Smooth muscle cell (in vitro differentiated cells): ENCODE data around the gene ZMYM3. TPM values are rescaled to one million over a fixed set of nuclear protein-coding genes. Genes with fewer than 3 reads are reported as not detected.
A peak's percentile ranks its signal among the peaks of the same experiment; 100 is the strongest.

ENCODE experiments used
- DNase-seq: peaks from one replicate; lab custom pipeline; 2025; ENCODE audit not compliant: unreplicated experiment; lab: John Stamatoyannopoulos, UW
- H2AFZ ChIP-seq: fragments of 200-600 bp; sonication (generic); 2 replicates; pipeline ENCODE4 v1.6.0; 2016; ENCODE audit warnings: antibody characterized with exemption, low read depth, mild to moderate bottlenecking
- H3F3A ChIP-seq: fragments of 200-600 bp; sonication (generic); 2 replicates; pipeline ENCODE4 v1.6.0; 2017; ENCODE audit warnings: antibody characterized with exemption, low read depth
- H3K27ac ChIP-seq: fragments of 200-600 bp; sonication (generic); 2 replicates; pipeline ENCODE4 v1.5.1; 2016; ENCODE audit warnings: low read depth, mild to moderate bottlenecking
- H3K27me3 ChIP-seq: fragments of 200-600 bp; sonication (generic); 2 replicates; pipeline ENCODE4 v1.6.1; 2016; ENCODE audit warnings: low read depth, mild to moderate bottlenecking
- H3K36me3 ChIP-seq: fragments of 200-600 bp; sonication (generic); 2 replicates; pipeline ENCODE4 v1.5.1; 2016; ENCODE audit warnings: low read depth
- H3K4me1 ChIP-seq: fragments of 200-600 bp; sonication (generic); 2 replicates; pipeline ENCODE4 v1.5.1; 2016; ENCODE audit warnings: low read depth
- H3K4me2 ChIP-seq: fragments of 200-600 bp; sonication (generic); 2 replicates; pipeline ENCODE4 v1.6.0; 2016; ENCODE audit warnings: mild to moderate bottlenecking
- H3K4me3 ChIP-seq: fragments of 200-600 bp; sonication (generic); 2 replicates; pipeline ENCODE4 v1.5.1; 2016; ENCODE audit warnings: mild to moderate bottlenecking
- H3K79me2 ChIP-seq: fragments of 200-600 bp; sonication (generic); 2 replicates; pipeline ENCODE4 v1.6.0; 2016; ENCODE audit warnings: low read depth, mild to moderate bottlenecking
- H3K9ac ChIP-seq: fragments of 200-600 bp; sonication (generic); 2 replicates; pipeline ENCODE4 v1.6.0; 2016; ENCODE audit warnings: low read depth
- H3K9me3 ChIP-seq: fragments of 200-600 bp; sonication (generic); replicated peaks from 2 replicates; pipeline ENCODE4 v1.5.1; 2016; ENCODE audit warnings: low read depth
- H4K20me1 ChIP-seq: fragments of 200-600 bp; sonication (generic); 2 replicates; pipeline ENCODE4 v1.6.0; 2016; ENCODE audit warnings: low read depth
- WGBS: methylation state at CpG from one replicate; pipeline ENCODE4 v1.1.7; 2016; ENCODE audit warnings: low lambda C conversion rate; 5-methylcytosine and 5-hydroxymethylcytosine counted together
- polyA plus RNA-seq: library from polyadenylated mRNA; unstranded; fragments of >200 nt; fragmentation: Nextera tagmentation; extraction: Ambion mirVana; gene quantifications from 2 replicates; pipeline ENCODE4 v1.2.1, GENCODE V29; 2016
- total RNA-seq: library from RNA; depleted of rRNA; stranded (reverse); fragments of >200 nt; gene quantifications from 2 replicates; pipeline ENCODE4 v1.2.3, GENCODE V29; 2014
- TF ChIP-seq, protein P1 (sequence below): fragments of 200-600 bp; sonication (generic); IDR thresholded peaks from 2 replicates; pipeline ENCODE4 v1.5.1; 2017; ENCODE audit warnings: borderline replicate concordance, mild to moderate bottlenecking, antibody characterized with exemption; ENCODE audit not compliant: insufficient read depth, poor library complexity, severe bottlenecking

The ZMYM3 gene
- total and polyA plus RNA-seq, 2 experiments from 2014 or later: 9.0 to 29.5 TPM

DNA sequence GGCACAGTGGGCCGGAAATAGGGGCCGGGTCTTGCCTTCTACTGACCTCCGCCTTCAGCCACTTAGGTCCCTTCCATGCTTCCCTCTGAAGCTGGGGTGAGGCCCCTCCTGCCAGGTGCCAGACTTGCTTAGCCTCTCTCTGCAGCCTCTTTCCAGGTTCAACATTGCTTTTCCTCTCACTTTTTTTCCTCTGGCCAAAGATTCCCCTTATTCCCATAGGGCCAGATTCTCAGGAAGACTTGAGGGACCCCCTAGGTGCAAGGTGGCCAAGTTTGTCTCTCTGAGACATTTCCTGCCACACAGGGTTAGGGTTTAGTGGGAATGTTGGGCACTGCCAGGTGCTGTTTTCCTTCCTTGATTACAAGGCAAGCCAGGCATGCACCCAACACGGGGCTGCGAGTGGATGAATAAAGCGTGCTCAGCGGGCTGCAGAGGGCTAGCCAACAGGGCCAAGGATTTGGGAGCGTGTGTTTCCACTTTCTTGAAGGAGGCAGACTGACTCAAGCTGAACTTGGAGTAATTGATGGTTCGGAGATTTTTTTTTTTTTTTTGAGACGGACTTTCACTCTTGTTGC, 38.5 kb downstream of the ZMYM3 start:
- TF ChIP-seq, protein P1, sequence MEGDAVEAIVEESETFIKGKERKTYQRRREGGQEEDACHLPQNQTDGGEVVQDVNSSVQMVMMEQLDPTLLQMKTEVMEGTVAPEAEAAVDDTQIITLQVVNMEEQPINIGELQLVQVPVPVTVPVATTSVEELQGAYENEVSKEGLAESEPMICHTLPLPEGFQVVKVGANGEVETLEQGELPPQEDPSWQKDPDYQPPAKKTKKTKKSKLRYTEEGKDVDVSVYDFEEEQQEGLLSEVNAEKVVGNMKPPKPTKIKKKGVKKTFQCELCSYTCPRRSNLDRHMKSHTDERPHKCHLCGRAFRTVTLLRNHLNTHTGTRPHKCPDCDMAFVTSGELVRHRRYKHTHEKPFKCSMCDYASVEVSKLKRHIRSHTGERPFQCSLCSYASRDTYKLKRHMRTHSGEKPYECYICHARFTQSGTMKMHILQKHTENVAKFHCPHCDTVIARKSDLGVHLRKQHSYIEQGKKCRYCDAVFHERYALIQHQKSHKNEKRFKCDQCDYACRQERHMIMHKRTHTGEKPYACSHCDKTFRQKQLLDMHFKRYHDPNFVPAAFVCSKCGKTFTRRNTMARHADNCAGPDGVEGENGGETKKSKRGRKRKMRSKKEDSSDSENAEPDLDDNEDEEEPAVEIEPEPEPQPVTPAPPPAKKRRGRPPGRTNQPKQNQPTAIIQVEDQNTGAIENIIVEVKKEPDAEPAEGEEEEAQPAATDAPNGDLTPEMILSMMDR: no peak
- 87% methylated on average over 10 of the region's 10 CpGs for WGBS
- Histone ChIP-seq H4K20me1 (no peaks in the 10 kb centered on the region), H3K4me1 (no peaks in the 10 kb centered on the region), H3K27me3 (no peaks in the 10 kb centered on the region), H3K79me2 (no peaks in the 10 kb centered on the region), H3K4me3 (peak overlapping the region; percentile 23), H3K36me3 (no peaks in the 10 kb centered on the region), H3K27ac (no peak overlapping the region), H3K4me2 (no peak overlapping the region), H3K9me3 (no peaks in the 10 kb centered on the region), H3F3A (no peaks in the 10 kb centered on the region), H2AFZ (no peak overlapping the region), H3K9ac (no peak overlapping the region)
- no peak for DNase-seq

DNA sequence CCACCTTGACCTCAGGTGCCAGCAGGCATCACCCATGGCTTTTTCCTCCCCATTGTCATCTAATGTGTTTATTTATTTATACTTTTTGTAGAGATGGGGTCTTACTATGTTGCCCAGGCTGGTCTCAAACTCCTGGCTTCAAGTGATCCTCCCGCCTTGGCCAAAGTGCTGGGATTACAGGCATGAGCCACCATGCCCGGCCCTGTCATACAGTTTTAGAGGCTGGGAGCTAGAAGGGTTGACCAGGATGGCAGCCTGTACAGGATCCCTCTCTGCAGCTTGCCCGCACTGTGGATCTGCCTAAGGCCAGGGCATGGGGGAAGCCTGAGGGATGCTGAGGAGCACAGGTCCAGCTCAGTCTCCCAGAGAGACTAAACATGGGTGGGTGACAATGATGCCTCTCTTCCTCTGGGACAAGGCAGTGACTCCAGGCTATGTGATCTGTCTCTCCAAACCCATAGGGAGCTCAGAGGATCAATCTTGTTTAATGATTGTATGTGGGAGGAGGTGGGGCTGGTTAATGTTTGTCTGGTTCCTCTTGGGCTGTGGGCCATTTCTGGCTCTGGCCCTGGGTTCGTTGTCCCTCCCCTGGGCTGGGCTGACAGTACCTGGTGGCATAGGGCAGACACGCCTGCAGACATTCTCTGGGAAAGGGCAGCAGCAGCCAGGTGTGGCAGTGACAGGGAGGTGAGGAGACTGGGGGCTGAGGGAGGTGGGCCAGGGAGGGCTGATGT, 39.2 kb downstream of the ZMYM3 start:
- no peaks in the 10 kb centered on the region for H4K20me1 ChIP-seq
- peak overlapping the region; percentile 23 for H3K4me3 ChIP-seq
- no peaks in the 10 kb centered on the region for H3K4me1 ChIP-seq
- no peak overlapping the region for H3K9ac ChIP-seq
- TF ChIP-seq, protein P1: no peak
- no peak for DNase-seq
- WGBS: 82% methylated on average over 5 of the region's 5 CpGs
- no peak overlapping the region for H3K27ac ChIP-seq
- H3K36me3 ChIP-seq: no peaks in the 10 kb centered on the region
- no peaks in the 10 kb centered on the region for H3K9me3 ChIP-seq
- H3K79me2 ChIP-seq: no peaks in the 10 kb centered on the region
- H3F3A ChIP-seq: no peaks in the 10 kb centered on the region
- no peaks in the 10 kb centered on the region for H3K27me3 ChIP-seq
- H3K4me2 ChIP-seq: no peak overlapping the region
- H2AFZ ChIP-seq: no peak overlapping the region

DNA sequence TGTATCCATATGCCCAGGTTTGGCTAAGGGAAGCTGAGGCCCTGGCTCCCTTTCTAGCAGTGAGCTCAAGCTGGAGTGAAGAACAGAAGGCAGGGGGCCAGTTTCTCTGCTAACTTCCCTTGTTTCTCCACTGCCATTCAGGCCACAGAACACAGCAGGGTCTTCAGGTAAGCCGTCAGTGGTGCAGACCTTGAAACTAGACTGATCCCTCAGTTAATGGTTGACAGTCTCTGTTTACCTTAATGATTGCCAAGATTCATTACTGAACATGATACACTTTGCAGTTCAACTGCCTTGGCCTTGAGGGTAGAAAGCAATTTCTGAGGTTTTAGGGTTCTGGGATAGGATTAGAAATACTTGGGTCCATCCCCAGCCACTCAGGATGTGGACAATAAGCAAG, 39.8 kb downstream of the ZMYM3 start:
- Histone ChIP-seq H3K4me2 (no peak overlapping the region), H3K9ac (no peak overlapping the region), H3K27ac (no peak overlapping the region), H3K27me3 (no peaks in the 10 kb centered on the region), H3K36me3 (no peaks in the 10 kb centered on the region), H3K4me1 (no peaks in the 10 kb centered on the region), H3K4me3 (no peak overlapping the region), H3K79me2 (no peaks in the 10 kb centered on the region), H3F3A (no peaks in the 10 kb centered on the region), H4K20me1 (no peaks in the 10 kb centered on the region), H3K9me3 (no peaks in the 10 kb centered on the region), H2AFZ (no peak overlapping the region)
- DNase-seq: no peak
- TF ChIP-seq, protein P1: no peak
- 90% methylated on average over 1 of the region's 1 CpG for WGBS

DNA sequence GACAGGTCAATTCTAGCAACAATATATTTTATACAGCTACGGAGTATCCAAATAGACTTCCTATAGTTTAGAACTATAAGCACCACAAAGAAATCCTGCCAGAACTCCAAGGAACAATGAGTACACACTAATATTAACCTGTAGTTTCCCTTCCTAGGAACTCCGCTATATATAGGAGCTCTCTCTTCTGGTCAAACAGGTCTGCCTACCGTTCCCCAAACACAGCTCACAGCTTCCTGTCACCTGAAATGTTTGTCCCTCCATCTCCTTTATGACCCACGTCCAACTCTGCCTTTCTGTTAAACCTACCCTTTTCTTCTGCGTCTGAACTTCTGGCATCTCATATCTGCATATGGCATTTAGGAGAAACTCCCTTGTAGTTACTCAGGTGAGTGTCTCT, 41.4 kb downstream of the ZMYM3 start:
- TF ChIP-seq, protein P1: no peak
- H3K36me3 ChIP-seq: no peaks in the 10 kb centered on the region
- H4K20me1 ChIP-seq: no peaks in the 10 kb centered on the region
- no peak overlapping the region for H2AFZ ChIP-seq
- no peak overlapping the region for H3K9ac ChIP-seq
- H3F3A ChIP-seq: no peaks in the 10 kb centered on the region
- no peaks in the 10 kb centered on the region for H3K4me1 ChIP-seq
- 58% methylated on average over 5 of the region's 5 CpGs for WGBS
- no peak overlapping the region for H3K4me3 ChIP-seq
- no peaks in the 10 kb centered on the region for H3K9me3 ChIP-seq
- H3K27ac ChIP-seq: no peak overlapping the region
- no peak for DNase-seq
- H3K4me2 ChIP-seq: no peak overlapping the region
- no peaks in the 10 kb centered on the region for H3K27me3 ChIP-seq
- H3K79me2 ChIP-seq: no peaks in the 10 kb centered on the region
